Omental fat pad (tissue), 4 donors: ENCODE data around the gene PPP5C. TPM values are rescaled to one million over a fixed set of nuclear protein-coding genes. Genes with fewer than 3 reads are reported as not detected.

ENCODE experiments used
- ATAC-seq: fragments of 150-250 bp; one replicate; pipeline ENCODE4 v1.9.1; 2016; ENCODE audit warnings: mild to moderate bottlenecking, moderate library complexity; ENCODE audit not compliant: low FRiP score
- DNase-seq: peaks from one replicate; pipeline ENCODE4 v3.0.0-alpha.2; 2019; ENCODE audit warnings: low spot score
- total RNA-seq, 4 donors: library from RNA; depleted of rRNA; stranded (reverse); fragments of >200 nt; gene quantifications; one replicate each; pipeline ENCODE4 v1.1.0, GENCODE V29; 2016
- TF ChIP-seq, protein P1 (sequence below), 3 donors: fragments of 450-650 bp; IDR thresholded peaks; one replicate each; pipeline ENCODE4 v1.5.1; 2016 to 2017; ENCODE audit warnings: antibody characterized with exemption in 3 of 3, mild to moderate bottlenecking in 3 of 3, moderate library complexity in 2 of 3

The PPP5C gene
- total RNA-seq, 4 donors from 2014 or later = 43.2 to 63.8 (median 49.5) TPM

DNA sequence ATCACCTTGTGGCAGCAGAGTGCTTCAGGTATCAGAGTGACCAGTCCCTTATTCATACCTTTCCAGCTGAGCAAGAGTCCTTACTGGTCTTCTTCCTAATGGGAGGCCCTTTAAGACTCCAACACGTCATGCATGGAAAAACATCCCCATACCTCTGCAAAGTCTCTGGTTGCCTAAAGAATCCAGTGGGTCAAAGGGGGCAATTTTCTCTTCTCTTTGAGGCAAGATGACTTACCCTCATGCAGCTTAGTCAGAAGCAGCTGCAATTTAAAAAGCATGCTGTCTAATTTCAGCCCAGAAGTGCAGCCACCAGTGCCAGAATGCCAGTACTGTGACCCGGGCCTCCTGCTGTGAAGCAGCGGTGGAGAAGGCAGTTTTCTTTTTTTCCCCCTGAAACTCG is 18.7 kb downstream of the PPP5C start:
- no peak for DNase-seq
- no peak for ATAC-seq
- TF ChIP-seq, protein P1, sequence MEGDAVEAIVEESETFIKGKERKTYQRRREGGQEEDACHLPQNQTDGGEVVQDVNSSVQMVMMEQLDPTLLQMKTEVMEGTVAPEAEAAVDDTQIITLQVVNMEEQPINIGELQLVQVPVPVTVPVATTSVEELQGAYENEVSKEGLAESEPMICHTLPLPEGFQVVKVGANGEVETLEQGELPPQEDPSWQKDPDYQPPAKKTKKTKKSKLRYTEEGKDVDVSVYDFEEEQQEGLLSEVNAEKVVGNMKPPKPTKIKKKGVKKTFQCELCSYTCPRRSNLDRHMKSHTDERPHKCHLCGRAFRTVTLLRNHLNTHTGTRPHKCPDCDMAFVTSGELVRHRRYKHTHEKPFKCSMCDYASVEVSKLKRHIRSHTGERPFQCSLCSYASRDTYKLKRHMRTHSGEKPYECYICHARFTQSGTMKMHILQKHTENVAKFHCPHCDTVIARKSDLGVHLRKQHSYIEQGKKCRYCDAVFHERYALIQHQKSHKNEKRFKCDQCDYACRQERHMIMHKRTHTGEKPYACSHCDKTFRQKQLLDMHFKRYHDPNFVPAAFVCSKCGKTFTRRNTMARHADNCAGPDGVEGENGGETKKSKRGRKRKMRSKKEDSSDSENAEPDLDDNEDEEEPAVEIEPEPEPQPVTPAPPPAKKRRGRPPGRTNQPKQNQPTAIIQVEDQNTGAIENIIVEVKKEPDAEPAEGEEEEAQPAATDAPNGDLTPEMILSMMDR (IDR thresholded peaks at IDR 0.05) = no peak

DNA sequence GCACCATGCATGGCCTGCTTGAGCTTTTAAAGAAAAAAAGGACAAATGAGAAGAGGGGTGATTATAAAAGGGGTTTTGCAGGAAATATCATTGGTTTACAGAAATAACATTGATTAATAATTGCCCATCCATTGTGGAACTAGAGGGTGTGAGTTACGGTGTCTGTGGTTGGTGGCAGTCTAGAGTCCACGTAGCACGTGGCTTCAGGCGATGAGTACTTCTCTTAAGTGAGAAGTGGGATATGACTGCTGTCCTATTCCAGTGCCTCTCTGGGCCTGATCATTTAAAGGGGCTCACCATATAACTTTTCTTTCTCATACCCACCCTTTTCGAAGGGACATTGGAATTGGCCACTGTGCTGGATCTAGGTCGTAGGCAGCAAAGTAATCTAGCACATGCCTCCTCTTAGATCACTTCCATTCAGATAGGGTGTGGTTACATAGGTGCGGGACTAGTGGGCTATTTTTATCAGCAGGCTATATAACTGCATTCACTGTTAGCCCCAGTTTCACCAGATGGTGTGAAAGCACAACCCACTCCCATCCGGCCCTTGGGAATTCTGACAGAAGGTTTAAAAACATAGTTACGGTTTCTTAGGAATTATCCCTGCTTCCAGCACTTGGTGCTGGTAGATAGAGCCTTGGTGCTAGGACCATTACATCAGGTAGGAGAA is 19.9 kb downstream of the PPP5C start:
- no peak for ATAC-seq
- TF ChIP-seq, protein P1 (IDR thresholded peaks at IDR 0.05) = no peak
- no peak for DNase-seq

DNA sequence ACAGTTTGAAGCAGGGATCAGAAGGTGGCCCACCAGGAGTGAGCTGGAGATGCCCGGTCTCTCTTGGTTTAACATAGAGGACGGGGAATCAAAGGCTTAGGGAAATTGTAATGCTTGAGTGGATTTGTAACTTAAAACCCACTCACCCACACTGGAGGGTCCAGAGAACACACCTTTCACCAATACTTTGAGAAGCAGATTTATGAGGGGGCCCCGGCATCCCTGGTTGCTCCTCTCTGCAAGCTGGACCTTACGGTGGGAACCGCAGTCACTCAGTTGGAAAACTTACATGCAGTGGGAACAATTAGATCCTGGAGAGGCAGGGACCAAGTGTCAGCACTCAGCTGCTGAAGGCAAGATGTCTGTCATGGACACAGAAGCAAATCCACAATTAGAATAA is 20.5 kb downstream of the PPP5C start:
- DNase-seq = no peak
- TF ChIP-seq, protein P1 (IDR thresholded peaks at IDR 0.05) = no peak

DNA sequence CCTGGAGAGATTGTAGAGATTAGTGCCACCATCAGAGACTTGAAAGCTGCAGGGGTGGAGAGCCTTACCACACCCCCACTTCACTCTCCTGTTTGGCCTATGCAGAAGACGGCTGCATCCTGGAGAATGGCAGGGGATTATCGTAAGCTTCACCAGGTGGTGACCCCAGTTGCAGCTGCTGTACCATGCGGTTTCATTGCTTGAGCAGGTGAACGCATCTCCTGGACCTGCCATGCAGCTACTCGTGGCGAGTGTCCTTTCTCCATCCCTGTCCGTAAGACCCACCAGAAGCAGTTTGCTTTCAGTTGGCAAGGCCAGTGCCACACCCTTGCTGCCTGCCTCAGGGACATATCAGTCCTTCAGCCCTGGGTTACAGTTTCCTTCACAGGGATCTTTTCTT is 21.2 kb downstream of the PPP5C start:
- TF ChIP-seq, protein P1 (IDR thresholded peaks at IDR 0.05) = no peak
- ATAC-seq (peak; percentile 22), DNase-seq (no peak)

More for the DNA sequence above, 20.5 kb downstream of the PPP5C start:
- no peak for ATAC-seq

- DNase-seq = no peak
- TF ChIP-seq, protein P1 (IDR thresholded peaks at IDR 0.05) = no peak
- no peak for ATAC-seq
These were observed 22.9 kb downstream of the PPP5C start for GRCh38 chr19:46369817-46370216.

DNA sequence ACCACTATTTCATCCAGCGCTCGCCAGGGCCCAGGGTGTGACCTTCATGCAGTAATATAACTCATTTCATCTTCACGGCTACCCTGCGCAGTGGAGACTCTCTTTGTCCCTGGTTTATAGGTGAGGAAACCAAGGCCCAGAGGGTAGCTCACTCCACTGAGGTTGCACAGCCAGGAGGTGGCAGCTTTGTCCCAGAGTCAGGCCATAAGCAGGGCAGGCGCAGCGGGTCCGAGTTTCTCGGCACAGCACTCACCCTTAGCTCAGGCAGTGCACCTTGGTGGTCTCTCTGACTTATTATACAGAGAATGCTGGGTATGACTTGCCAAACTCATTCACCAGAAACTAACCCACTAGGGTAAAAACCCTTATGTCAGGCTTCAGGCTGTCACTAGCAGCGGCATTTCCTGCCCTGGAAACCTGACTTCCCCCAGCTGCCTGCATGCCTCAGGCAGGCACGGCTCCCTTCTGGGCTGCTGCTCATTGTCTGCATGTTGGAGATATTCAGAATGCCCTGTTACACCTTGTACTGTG is 24.5 kb downstream of the PPP5C start:
- DNase-seq (no peak), ATAC-seq (no peak)
- TF ChIP-seq, protein P1 (IDR thresholded peaks at IDR 0.05) = no peak

DNA sequence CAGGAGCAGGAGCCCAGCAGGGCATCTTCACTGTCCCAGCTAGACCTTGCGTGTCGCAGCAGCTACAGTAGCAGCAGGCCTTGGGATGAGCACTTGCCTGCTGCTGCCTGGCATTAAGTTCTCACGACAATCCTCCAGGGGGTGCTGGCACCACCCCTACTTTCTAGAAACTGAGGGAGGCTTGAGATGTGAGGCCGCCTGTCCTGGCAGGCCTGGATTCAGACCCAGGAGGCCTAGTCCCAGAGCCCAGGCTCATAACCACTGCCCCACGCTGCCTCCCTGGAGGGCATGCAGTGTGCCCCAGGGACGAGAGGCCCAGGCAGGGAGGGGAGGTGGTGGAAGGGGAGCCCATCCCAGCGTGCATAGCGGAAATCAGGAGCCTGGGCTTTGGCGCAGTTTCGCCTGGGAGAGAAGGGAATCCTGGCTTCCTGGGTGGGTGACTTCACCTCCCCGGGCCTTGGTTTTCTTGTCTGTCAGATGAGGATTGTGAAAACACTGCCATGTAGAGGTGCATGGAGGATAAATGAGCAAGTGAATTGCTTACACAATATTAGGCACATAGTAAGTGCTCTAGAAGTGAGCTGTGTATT is 26.1 kb downstream of the PPP5C start:
- TF ChIP-seq, protein P1 (IDR thresholded peaks at IDR 0.05) = no peak
- DNase-seq (no peak), ATAC-seq (peak; percentile 29)
